ENCODE data around the gene RFC1.
"Not testable (repeated sequence)": the region's sequence is repeated elsewhere in the genome, so short reads cannot be mapped to it uniquely, and the experiment has no call there.

The RFC1 gene

GRCh38 chr4:39295784-39296183 is 70.4 kb downstream of the RFC1 start:
- no peak for TF ChIP-seq CTCF (IDR thresholded peaks at IDR 0.05; ENCODE audit: borderline replicate concordance, control extremely low read depth, extremely low read depth, insufficient read depth, missing control alignments)
- in situ Hi-C loops (cut with MboI; ENCODE audit: low sequenced_read_pairs, unreplicated experiment) = no loop called here
- no peak for DNase-seq (ENCODE audit: low spot score)

- in situ Hi-C loops (cut with MboI; ENCODE audit: low sequenced_read_pairs, unreplicated experiment); DNase-seq (ENCODE audit: low spot score): not testable (repeated sequence)
Measured at GRCh38 chr4:39292433-39292832, 73.7 kb downstream of the RFC1 start.

GRCh38 chr4:39291686-39292085 is 74.5 kb downstream of the RFC1 start:
- in situ Hi-C loops (cut with MboI; ENCODE audit: low sequenced_read_pairs, unreplicated experiment) = no loop called here
- TF ChIP-seq CTCF (IDR thresholded peaks at IDR 0.05; ENCODE audit: borderline replicate concordance, control extremely low read depth, extremely low read depth, insufficient read depth, missing control alignments) = no peak
- no peak for DNase-seq (ENCODE audit: low spot score)

GRCh38 chr4:39287223-39287622 is 78.9 kb downstream of the RFC1 start:
- in situ Hi-C loops (cut with MboI; ENCODE audit: low sequenced_read_pairs, unreplicated experiment) = no loop called here
- no peak for TF ChIP-seq CTCF (IDR thresholded peaks at IDR 0.05; ENCODE audit: borderline replicate concordance, control extremely low read depth, extremely low read depth, insufficient read depth, missing control alignments)
- DNase-seq (ENCODE audit: low spot score) = no peak

GRCh38 chr4:39286263-39286662 is 79.9 kb downstream of the RFC1 start:
- in situ Hi-C loops (cut with MboI; ENCODE audit: low sequenced_read_pairs, unreplicated experiment) = no loop called here
- TF ChIP-seq CTCF (IDR thresholded peaks at IDR 0.05; ENCODE audit: borderline replicate concordance, control extremely low read depth, extremely low read depth, insufficient read depth, missing control alignments) = no peak
- DNase-seq (ENCODE audit: low spot score) = no peak

GRCh38 chr4:39285853-39286252 is 80.3 kb downstream of the RFC1 start:
- no peak for TF ChIP-seq CTCF (IDR thresholded peaks at IDR 0.05; ENCODE audit: borderline replicate concordance, control extremely low read depth, extremely low read depth, insufficient read depth, missing control alignments)
- in situ Hi-C loops (cut with MboI; ENCODE audit: low sequenced_read_pairs, unreplicated experiment) = no loop called here
- no peak for DNase-seq (ENCODE audit: low spot score)

- no peak for TF ChIP-seq CTCF (IDR thresholded peaks at IDR 0.05; ENCODE audit: borderline replicate concordance, control extremely low read depth, extremely low read depth, insufficient read depth, missing control alignments)
- in situ Hi-C loops (cut with MboI; ENCODE audit: low sequenced_read_pairs, unreplicated experiment) = no loop called here
- no peak for DNase-seq (ENCODE audit: low spot score)
Measured at GRCh38 chr4:39285111-39285795, 80.9 kb downstream of the RFC1 start.

All from GM13976 (cell line).